Superior temporal gyrus (tissue), 1 donor: ENCODE results near the gene SWAP70.
"Not testable (repeated sequence)": the region's sequence is repeated elsewhere in the genome, so short reads cannot be mapped to it uniquely, and the experiment has no call there.

Experiments used
- DNase-seq: peaks from one replicate; pipeline ENCODE4 v3.0.0-alpha.2; 2016; ENCODE audit errors: extremely low spot score

Gene SWAP70

GRCh38 chr11:9692691-9693090, 28.8 kb downstream of the SWAP70 start:
- no peak for DNase-seq

GRCh38 chr11:9693801-9694553, 30.1 kb downstream of the SWAP70 start:
- DNase-seq = no peak

- DNase-seq = not testable (repeated sequence)
These were observed 31.4 kb downstream of the SWAP70 start for GRCh38 chr11:9695228-9695627.

GRCh38 chr11:9697766-9698165, 33.9 kb downstream of the SWAP70 start:
- DNase-seq = no peak

- DNase-seq = no peak
These were observed 36.4 kb downstream of the SWAP70 start for GRCh38 chr11:9700105-9700801.

GRCh38 chr11:9701799-9702198, 37.9 kb downstream of the SWAP70 start:
- DNase-seq = peak; percentile 61

- DNase-seq = no peak
These were observed 39.4 kb downstream of the SWAP70 start for GRCh38 chr11:9703280-9703679.

GRCh38 chr11:9704037-9704436, 40.2 kb downstream of the SWAP70 start:
- no peak for DNase-seq

GRCh38 chr11:9704620-9705019, 40.7 kb downstream of the SWAP70 start:
- DNase-seq = no peak

GRCh38 chr11:9705361-9705760, 41.5 kb downstream of the SWAP70 start:
- DNase-seq = not testable (repeated sequence)

- no peak for DNase-seq
These were observed 44.7 kb downstream of the SWAP70 start for GRCh38 chr11:9708544-9708943.

GRCh38 chr11:9710223-9710622, 46.3 kb downstream of the SWAP70 start:
- DNase-seq = no peak

GRCh38 chr11:9710852-9711251, 47.0 kb downstream of the SWAP70 start:
- no peak for DNase-seq

GRCh38 chr11:9711454-9712307, 47.8 kb downstream of the SWAP70 start:
- no peak for DNase-seq

GRCh38 chr11:9714272-9714940, 50.5 kb downstream of the SWAP70 start:
- no peak for DNase-seq

- no peak for DNase-seq
These were observed 52.6 kb downstream of the SWAP70 start for GRCh38 chr11:9716275-9717039.

GRCh38 chr11:9717040-9717357, 53.1 kb downstream of the SWAP70 start:
- DNase-seq = no peak

GRCh38 chr11:9717719-9718118, 53.8 kb downstream of the SWAP70 start:
- DNase-seq = no peak

GRCh38 chr11:9718147-9718546, 54.3 kb downstream of the SWAP70 start:
- DNase-seq = no peak

GRCh38 chr11:9719566-9720289, 55.9 kb downstream of the SWAP70 start:
- DNase-seq = no peak

GRCh38 chr11:9720290-9720630, 56.4 kb downstream of the SWAP70 start:
- DNase-seq = no peak
